HG02943 (cell line): Measurements from ENCODE around the gene DUSP22.
"Not testable (repeated sequence)": the region's sequence is repeated elsewhere in the genome, so short reads cannot be mapped to it uniquely, and the experiment has no call there.

Source experiments
- ATAC-seq: cut with Tn5 transposase; IDR thresholded peaks from one replicate; pipeline ENCODE4 v1.9.1; 2021; ENCODE audit warnings: mild to moderate bottlenecking, low read depth, moderate library complexity; ENCODE audit not compliant: unreplicated experiment

Gene DUSP22

DNA sequence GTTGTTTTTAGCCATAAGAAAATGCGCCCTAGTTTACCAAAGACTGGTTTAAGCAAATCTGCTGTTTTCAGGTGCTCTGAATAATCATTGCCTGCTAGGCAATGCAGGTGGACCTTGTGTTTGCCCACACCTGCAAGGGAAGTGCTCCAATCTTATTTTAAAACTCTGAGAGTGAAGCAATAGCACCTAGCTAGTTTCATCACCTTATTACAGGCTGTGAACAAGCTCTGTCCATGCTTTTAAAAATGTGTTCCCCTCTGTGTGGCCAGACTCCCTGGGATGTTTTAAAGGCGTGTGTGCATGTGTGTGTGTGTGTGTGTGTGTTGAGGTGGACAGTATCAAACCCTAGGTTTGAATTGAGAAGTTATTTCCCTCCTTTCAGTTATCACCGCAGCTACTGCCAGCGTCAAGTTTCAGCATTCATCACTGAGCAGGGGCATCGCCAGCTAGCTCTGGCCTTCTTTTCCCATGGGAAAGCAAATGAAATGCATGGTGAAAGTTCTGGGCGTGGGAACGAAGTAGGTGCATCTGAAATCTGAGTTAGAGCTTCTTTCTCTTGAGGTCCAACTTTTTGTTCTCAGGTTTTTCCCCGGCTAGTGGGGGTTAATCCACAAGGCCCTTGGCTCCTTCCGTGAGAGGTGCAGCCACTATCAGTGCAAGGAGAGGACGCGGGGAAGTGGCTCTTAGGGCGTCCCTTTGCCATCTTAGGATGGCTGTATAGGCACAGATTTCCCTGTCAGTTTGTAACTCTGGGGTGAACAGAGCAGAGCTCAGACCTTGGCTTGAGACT, 30.8 kb downstream of the DUSP22 start:
- ATAC-seq: no peak

DNA sequence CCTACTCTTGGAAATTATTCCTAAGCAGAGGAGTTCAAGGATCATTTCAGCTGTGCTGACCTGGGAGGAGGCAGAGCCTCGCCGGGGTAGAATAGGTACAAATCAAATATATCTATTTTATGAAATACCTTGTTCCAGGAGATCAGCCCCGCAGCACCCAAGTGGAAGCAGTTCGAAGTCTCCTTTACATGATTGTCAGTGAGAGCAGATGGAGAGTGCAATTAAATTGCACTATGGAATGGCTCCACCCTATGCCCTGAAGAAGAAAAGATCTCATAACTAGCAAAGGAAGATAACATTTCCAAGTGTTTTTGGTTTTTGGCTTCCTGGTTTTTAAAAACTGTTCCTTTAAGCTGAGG, 31.4 kb downstream of the DUSP22 start:
- no peak for ATAC-seq

DNA sequence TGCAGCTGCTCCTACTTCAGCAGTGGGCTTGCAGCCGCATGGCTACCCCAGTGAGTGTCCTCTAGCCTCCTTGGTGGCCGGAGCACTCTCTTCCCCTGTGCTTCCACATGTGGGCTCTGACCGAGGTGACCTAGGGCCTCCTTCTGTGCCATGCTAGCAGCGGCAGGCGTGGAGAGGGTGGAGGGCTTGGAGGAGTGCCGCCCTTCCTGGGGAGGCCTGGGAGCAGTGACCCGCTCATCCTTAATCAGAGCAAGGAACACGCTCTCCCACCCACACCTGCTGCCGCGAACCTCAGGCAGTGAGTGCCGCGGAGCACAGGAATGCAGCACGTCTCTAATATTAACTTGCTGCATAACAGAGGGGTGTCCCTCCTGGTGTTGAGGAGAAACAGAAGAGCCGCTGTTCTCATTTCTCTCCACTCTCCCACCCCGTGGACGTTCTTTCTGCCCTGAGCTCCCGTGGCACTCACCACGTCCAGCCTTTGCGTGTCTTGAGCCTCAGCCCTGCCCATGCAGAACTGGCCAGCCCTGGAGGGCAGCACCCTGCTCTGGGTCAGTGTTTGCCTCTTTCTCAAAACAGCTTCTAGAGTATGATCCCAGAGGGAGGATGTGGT, 31.9 kb downstream of the DUSP22 start:
- ATAC-seq: no peak

DNA sequence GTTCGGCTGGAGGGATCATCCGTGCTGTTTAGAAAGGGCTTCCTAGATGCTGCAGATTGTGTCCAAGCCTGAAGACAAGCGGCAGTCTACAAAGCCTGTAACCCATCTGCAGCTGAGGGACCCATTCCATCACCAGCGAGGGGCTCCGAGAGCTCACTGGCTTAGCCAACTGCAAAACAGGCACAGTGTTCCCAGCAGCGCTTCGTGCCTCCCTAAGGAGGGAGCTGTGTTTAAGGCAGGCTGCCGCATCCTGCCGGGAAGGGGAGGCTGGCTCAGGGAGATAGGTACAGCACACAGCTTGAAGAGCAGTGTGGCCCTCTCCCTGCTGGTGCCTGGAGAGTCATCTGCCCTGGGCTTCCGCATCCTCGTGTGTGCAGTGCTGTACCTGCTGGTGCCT, 32.4 kb downstream of the DUSP22 start:
- ATAC-seq: no peak

DNA sequence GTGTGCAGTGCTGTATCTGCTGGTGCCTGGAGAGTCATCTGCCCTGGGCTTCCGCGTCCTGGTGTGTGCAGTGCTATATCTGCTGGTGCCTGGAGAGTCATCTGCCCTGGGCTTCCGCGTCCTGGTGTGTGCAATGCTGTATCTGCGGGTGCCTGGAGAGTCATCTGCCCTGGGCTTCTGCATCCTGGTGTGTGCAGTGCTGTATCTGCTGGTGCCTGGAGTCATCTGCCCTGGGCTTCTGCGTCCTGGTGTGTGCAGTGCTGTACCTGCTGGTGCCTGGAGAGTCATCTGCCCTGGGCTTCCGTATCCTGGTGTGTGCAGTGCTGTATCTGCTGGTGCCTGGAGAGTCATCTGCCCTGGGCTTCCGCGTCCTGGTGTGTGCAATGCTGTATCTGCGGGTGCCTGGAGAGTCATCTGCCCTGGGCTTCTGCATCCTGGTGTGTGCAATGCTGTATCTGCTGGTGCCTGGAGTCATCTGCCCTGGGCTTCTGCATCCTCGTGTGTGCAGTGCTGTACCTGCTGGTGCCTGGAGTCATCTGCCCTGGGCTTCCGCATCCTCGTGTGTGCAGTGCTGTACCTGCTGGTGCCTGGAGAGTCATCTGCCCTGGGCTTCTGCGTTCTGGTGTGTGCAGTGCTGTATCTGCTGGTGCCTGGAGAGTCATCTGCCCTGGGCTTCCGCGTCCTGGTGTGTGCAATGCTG, 33.0 kb downstream of the DUSP22 start:
- not testable (repeated sequence) for ATAC-seq

DNA sequence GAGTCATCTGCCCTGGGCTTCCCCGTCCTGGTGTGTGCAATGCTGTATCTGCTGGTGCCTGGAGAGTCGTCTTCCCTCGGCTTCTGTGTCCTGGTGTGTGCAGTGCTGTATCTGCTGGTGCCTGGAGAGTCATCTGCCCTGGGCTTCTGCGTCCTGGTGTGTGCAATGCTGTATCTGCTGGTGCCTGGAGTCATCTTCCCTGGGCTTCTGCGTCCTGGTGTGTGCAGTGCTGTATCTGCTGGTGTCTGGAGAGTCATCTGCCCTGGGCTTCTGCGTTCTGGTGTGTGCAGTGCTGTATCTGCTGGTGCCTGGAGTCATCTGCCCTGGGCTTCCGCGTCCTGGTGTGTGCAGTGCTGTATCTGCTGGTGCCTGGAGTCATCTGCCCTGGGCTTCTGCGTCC, 33.8 kb downstream of the DUSP22 start:
- ATAC-seq: not testable (repeated sequence)

DNA sequence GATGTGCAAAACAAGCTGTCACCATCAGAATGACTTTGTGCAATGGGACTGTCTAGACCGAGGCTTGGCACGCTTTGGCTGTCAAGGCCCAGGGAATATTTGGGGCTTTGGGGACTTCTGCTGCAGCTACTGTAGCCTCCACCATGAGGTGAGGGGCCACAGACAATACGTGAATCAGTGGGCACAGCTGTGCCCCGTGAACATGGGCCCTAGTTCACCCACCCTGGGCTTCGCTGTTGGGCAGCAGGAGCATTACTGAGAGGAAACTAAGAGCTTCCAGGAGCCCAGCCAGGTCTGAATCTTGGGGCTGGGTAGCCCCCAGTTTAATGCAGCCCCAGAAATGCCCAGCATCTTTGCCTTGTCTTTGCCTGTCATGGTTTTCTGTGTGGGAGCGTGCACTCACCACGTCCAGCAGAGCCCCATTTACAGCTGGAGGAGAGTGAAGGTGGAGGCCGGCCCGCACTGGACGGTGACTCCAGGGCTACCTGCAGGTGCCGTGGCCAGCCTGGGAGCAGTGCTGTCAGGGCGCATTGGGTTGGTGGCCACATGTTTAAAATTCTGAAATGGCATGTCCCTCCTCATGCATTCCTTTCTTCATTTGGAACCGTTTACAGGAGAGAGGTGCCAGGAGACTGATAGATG, 34.7 kb downstream of the DUSP22 start:
- no peak for ATAC-seq

DNA sequence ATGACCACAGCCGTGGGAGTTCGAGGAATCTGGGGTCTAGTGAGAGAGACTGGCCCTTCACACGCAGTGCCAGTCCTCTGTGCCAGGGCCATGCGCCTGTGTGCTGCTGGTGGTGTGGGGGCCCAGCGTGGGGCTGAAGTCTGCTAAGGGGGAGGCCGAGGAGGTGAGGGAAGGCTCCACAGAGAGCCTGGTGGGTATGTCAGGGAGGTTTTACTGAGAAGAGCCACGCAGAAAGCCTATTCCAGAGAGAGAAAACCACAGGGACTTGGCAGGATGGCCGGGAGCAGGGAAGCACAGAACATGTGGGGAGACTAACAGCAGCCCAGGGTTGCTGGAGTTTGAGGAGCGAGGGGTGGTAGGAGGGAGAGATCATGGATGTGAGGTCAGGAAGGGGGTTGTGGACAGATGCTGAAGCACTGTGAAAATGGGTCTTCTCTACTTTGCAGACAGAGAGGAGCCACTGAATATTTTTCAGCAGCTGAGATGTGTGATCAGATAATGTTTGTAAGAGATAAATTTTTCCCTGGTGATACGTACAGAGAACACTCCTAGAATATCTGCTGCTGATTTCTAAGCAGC, 35.3 kb downstream of the DUSP22 start:
- no peak for ATAC-seq

DNA sequence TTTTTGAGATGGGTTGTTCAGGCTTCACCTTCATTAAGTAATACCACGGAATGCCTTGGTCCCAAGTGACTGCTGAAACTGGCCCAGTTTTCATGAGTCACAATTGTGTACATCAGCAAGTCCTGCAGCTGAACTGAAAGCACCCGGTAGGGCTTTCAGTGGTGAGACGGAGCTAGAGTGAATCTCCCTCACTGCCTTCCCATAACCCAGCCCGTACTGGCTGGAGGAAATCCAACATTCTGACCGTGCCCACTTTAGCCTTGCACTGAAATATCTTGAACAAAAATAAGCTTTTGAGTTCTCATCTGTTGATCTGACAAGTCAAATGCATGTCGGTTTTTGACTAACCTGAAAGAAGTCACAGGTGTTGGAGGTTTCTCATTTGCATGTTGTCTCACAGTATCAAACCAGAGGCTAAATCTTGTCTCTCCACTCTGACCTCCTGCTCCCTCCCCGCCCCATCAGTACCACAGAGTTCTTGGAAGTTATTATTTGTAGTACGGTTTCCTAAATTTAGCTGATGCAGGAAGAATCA, 35.9 kb downstream of the DUSP22 start:
- ATAC-seq: peak; percentile 53

DNA sequence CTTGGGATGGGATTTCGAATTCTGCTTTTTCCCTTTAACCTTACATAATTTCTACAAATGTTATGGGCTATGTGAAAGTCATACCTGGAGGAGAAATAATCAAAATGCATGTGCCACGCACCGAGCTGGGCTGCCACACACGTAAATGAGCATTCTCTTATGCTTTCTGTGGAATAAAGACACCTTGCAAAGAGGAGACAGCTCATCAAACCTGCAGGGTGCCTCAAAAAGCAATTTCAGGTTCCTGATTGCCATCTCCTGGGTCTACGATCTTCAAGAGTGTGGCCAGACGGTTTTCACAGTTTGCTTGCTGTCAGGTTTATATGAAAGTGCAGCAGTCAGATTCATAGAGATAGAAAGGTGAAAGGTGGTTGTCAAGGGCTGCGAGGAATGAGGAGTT, 36.6 kb downstream of the DUSP22 start:
- no peak for ATAC-seq

DNA sequence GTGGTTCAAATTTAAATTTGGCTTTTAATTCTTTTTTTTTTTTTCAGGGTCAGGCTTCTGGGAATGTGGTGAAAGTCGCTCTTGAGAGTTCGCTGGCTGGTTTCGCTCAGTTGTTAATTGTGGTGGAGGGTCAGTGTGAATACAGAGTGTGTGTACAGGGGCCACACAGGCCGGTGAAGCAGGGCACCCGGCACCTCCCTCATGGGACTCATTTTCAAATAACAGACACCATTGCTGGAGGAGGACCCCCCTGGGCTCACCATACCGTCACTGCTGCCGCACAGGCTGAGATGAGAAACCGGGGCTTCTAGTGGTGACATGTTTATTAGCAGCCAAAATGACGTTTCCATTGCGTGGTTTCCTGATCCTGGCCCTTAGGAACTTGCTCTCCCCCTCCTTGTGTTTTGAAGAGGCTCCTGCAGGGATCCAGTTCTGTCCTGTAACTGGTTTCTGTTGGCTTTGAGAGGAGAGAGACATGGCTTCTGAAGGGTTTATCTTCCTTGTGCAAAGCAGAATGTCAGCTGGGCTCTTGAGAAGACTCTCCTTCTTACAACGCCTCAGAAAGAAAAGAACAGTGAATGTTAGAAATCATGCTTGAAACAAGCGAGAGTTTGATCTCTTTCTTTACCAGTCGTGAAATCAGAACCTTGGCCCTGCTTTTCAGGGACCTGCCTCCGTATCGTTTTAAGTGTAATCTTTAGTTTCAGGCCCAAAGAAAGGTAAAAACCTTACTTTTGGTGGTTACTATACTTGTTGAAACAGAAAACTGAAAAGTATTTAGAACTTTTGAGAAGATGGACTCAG, 37.8 kb downstream of the DUSP22 start:
- ATAC-seq: no peak

DNA sequence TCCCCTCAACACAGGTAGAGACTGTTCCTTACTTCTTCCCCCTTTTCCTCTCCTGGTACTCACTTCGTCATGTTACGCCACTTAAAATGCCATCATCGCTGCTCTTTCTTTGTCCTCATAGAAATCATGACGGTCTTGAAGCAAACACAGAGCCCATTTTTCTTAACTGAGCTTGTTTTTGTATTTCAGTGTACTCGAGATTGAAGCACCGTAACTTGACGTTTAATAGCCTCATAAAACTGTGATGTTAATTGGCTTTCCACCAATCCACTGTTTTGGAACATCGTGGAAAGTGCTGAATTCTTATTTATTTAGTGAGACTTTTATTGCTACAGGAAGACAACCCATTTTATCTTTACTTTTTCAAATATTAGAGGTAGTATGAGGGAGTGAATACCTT, 38.7 kb downstream of the DUSP22 start:
- ATAC-seq: no peak

DNA sequence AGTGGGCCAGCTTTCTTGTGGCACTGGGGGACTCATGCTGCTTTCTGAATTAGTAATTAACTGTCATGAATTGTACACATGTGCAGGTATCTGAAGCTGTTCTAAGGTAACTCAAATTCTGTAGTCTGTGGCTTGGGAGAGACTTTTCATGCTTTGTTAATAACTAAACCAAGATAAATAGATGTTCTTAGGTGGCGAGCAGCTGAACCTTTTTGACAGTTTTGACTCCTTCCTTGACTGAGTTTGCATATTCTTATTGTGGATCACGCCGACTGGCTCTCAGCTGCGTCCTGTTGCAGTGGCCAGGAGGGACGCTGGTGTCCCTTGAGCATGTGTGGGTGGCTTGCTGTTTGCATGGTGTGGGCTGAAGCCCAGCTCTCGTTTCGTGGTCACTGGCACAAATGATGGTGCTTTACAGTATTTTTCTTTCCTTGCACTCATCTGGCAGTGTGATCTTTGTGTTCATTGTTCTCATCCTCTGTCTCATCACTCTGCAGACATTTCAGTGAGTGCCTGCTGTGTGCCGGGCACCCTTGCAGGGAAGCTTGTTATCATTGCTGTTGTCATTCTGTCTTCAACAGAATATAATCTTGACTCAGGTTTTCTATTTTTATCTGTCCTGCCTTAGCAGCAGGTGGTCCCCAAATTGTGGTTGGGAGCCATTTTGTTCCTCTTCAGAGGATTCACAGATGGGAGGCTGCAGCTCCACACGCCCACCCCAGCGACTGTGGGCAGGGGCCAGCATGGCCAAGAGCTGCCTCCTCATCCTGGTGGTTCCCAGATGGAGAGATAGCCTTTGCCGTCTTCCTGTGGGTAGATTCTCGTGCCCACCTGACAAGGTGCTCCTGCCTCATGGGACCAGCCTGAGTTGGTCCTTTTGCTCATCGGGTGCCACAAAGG, 39.6 kb downstream of the DUSP22 start:
- ATAC-seq: peak; percentile 37

DNA sequence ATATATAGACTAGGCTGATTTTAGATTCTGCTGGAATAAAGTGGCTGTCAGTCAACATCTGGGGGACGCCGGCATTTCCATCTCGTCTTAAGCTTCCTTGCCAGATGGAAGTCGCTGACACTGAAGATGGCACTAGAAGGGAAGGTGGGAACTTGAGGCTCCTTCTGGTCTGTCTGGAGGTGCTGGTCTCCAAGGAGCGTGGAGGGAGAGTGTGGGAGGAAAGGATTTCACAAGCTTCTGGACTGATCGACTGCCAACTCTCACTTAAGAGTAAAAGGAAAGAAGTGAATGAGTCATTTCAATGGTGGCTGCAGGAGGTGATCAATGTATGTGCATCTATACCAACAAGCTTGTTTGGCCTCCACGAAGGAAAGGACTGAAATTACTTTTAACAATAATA, 40.4 kb downstream of the DUSP22 start:
- ATAC-seq: no peak

DNA sequence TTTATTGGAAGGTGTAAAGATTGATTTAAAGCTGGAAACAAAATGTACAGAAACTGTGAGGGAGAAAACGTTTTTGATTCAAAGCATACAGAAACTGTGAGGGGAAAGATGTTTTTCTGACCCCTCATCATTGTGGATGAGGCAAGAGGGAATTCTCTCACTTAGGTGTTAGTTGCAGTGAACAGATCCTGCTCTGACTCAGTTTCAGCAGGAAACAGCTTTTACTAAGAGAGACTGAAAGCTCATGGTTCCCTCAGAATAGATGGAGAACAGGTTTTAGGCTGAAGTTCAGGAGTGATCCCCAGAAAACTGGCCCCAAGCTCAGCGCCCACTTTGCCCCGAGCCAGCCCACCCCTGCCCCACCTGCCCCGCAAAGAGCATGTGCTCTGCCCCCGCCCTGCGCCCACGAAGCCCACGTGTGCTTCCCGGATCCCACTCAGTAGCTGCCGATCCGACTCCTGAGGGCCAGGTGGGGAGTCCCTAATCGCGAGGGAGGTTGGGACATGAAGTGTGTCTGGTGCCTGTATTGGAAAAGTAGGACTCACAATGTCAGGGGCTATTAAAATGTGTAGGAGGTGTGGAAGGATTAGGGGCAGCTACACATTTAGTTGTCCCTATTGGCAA, 41.2 kb downstream of the DUSP22 start:
- ATAC-seq: no peak

DNA sequence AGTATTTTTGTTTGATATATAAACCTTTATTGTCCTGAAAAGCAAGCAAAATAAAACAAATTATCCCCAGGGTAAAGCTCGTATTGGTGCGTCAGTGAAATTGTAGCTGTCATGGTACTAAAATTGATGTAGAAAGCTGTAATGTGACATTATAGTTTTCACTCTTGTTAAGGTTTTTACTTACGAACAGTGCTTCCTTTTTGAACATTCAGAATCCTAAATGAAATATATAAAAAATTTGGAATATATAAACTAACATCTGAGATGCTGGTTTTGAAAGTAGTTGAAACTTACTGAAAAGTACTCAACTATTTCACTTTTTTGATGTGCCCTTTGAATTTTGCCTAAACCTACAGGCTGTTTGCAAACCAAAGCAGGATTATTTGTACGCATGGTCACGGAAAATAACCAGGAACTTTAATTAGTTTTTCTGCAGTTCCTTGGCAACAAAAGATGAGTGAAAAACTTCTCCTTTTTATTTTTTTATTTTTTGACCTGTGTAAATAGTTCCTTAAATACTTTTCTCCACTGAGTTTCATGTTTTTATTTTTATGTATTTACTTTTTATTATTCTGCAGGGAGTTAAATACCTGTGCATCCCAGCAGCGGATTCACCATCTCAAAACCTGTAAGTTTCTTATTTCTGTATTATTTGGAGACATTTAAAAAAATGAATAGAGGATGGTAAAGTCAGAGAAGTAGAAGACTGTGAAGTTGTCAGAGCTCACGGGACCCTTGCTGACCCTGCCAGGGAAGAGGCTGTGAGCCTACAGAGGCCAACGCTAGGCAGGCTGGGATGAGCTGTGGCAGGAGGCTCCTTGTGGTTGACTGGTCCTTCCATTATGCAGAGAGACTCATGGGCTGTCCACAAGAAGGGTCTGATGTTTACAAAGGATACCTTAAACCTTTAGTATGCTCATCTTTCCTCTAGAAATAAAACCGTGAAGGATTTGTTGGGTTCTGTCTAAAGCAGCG, 42.5 kb downstream of the DUSP22 start:
- ATAC-seq: no peak

DNA sequence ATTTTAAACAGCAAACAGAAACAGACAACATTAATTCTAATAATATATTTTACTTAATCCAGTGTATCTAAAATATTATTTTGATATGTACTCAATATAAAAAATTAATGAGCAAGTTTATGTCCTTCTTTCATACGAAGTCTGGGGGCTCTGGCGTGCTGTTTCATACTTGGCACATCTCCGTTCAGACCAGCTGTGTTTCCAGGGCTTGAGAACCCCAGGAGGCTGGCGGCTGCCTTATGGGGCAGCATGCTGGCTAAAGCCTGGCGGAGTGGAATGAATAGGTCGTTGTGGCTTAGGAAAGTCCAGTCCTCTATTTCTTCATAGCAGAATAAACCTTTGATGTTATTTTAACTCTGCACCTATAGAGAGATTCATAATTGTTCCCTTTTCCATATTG, 43.3 kb downstream of the DUSP22 start:
- no peak for ATAC-seq
